Uterus (tissue), 2 donors: ENCODE measurements around the gene REXO1.

Source experiments
- CTCF ChIP-seq, 4 experiments: fragments of 200-600 bp in 2 of 4; fragments of 450-650 bp in 2 of 4; sonication (generic) in 2 of 4; IDR thresholded peaks; one replicate each; pipeline ENCODE4 v1.5.1; 2016 to 2019; ENCODE audit warnings: antibody characterized with exemption in 4 of 4, mild to moderate bottlenecking in 2 of 4, moderate library complexity in 1 of 4
- POLR2A ChIP-seq, 2 donors: fragments of 450-650 bp; IDR thresholded peaks; one replicate each; pipeline ENCODE4 v1.6.1; 2016; ENCODE audit warnings: antibody characterized with exemption in 2 of 2, mild to moderate bottlenecking in 1 of 2, moderate library complexity in 1 of 2

DNA sequence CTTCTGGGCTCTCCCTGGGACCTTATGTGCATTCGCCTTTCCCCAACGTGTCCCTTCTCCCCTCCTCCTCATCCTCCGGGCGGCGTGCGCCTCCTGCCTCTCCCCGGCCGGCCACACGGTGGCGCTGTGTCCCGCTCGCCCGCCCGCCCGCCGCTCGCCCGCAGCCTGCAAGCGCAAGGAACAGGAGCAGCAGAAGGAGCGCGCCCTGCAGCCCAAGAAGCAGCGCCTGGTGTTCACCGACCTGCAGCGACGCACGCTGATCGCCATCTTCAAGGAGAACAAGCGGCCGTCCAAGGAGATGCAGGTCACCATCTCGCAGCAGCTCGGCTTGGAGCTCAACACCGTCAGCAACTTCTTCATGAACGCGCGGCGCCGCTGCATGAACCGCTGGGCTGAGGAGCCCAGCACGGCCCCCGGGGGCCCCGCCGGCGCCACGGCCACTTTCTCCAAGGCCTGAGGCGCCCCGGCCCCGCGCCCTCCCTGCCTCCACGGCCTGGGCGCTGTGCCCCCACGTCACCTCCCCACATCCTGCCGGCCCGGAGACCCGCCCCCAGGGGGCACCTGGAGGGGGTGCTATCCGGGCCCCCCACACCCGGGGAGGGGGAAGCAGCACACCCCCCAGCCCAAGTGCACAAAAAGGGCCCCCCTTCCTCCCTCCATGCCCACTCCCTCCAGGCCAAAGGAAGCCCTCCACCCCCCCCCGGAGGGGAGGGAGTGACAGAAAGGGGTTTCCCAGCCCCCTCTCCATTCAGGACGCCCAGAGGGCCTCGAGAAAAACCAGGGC is 73.1 kb downstream of the REXO1 start:
- TF ChIP-seq CTCF (IDR thresholded peaks at IDR 0.05) (peak in 1 of 4 experiments; percentile 12), POLR2A (IDR thresholded peaks at IDR 0.05) (no peak)
